Astrocyte (in vitro differentiated cells and primary cell): Measurements from ENCODE around the gene PPP1R14B. TPM values are rescaled to one million over a fixed set of nuclear protein-coding genes. Genes with fewer than 3 reads are reported as not detected.
A peak's percentile ranks its signal among the peaks of the same experiment; 100 is the strongest.

Source experiments
- DNase-seq: peaks from one replicate; pipeline ENCODE4 v3.0.0-alpha.2; 2010; ENCODE audit warnings: low read depth
- FAIRE-seq: peaks from 2 replicates; lab custom pipeline; 2011; peaks lifted over from hg19 to GRCh38; lab: Jason Lieb, UNC
- H2AFZ ChIP-seq: 2 replicates; pipeline ENCODE4 v1.6.0; 2012; ENCODE audit warnings: low read depth, low read length, inconsistent platforms
- H3K27ac ChIP-seq: 2 replicates; pipeline ENCODE4 v1.5.1; 2011; ENCODE audit warnings: low read depth, low read length, inconsistent platforms
- H3K27me3 ChIP-seq: 2 replicates; pipeline ENCODE4 v1.6.0; 2011; ENCODE audit warnings: low read length, inconsistent platforms; ENCODE audit not compliant: insufficient read depth
- H3K36me3 ChIP-seq: 2 replicates; pipeline ENCODE4 v1.5.1; 2011; ENCODE audit warnings: low read length, inconsistent platforms; ENCODE audit not compliant: insufficient read depth
- H3K4me1 ChIP-seq: 2 replicates; pipeline ENCODE4 v1.5.1; 2011; ENCODE audit warnings: low read length, inconsistent platforms; ENCODE audit not compliant: insufficient read depth
- H3K4me2 ChIP-seq: 2 replicates; pipeline ENCODE4 v1.6.0; 2012; ENCODE audit warnings: low read length, inconsistent platforms
- H3K4me3 ChIP-seq: 2 replicates; pipeline ENCODE4 v1.5.1; 2011; ENCODE audit warnings: low read depth, mild to moderate bottlenecking, low read length, inconsistent platforms; ENCODE audit not compliant: insufficient read depth
- H3K79me2 ChIP-seq: 2 replicates; pipeline ENCODE4 v1.6.0; 2012; ENCODE audit warnings: mild to moderate bottlenecking, low read length, inconsistent platforms; ENCODE audit not compliant: insufficient read depth
- H3K9ac ChIP-seq: 2 replicates; pipeline ENCODE4 v1.6.0; 2012; ENCODE audit warnings: mild to moderate bottlenecking, low read length, inconsistent platforms
- H3K9me3 ChIP-seq: 2 replicates; pipeline ENCODE4 v1.5.1; 2012; ENCODE audit warnings: low read depth, mild to moderate bottlenecking, low read length, inconsistent platforms; ENCODE audit not compliant: insufficient read depth
- H4K20me1 ChIP-seq: 2 replicates; pipeline ENCODE4 v1.6.0; 2012; ENCODE audit warnings: low read length, inconsistent platforms; ENCODE audit not compliant: insufficient read depth
- H3K27ac Mint-ChIP-seq: one replicate; pipeline ENCODE4 v1.8.0; 2021; ENCODE audit warnings: mild to moderate bottlenecking, mixed read lengths; ENCODE audit not compliant: unreplicated experiment
- H3K27me3 Mint-ChIP-seq: one replicate; pipeline ENCODE4 v1.8.0; 2021; ENCODE audit warnings: low read depth, mixed read lengths; ENCODE audit not compliant: unreplicated experiment
- H3K36me3 Mint-ChIP-seq: one replicate; pipeline ENCODE4 v1.8.0; 2021; ENCODE audit warnings: low read depth, mixed read lengths; ENCODE audit not compliant: unreplicated experiment
- H3K4me1 Mint-ChIP-seq: one replicate; pipeline ENCODE4 v1.8.0; 2021; ENCODE audit warnings: low read depth, mixed read lengths; ENCODE audit not compliant: unreplicated experiment
- H3K4me3 Mint-ChIP-seq: one replicate; pipeline ENCODE4 v1.8.0; 2021; ENCODE audit warnings: mild to moderate bottlenecking, moderate library complexity, mixed read lengths; ENCODE audit not compliant: unreplicated experiment
- H3K9me3 Mint-ChIP-seq: one replicate; pipeline ENCODE4 v1.8.0; 2021; ENCODE audit warnings: mild to moderate bottlenecking, mixed read lengths; ENCODE audit not compliant: unreplicated experiment
- EZH2 ChIP-seq: IDR thresholded peaks from 2 replicates; pipeline ENCODE4 v1.6.1; 2012; ENCODE audit warnings: mild to moderate bottlenecking, low read length, inconsistent platforms; ENCODE audit not compliant: insufficient read depth
- total RNA-seq: library from RNA; stranded (reverse); gene quantifications from 2 replicates; pipeline ENCODE4 v1.2.1, GENCODE V29; 2021
- TF ChIP-seq, protein P1 (sequence below): IDR thresholded peaks from 2 replicates; pipeline ENCODE4 v1.5.1; 2011; ENCODE audit warnings: low read depth, mild to moderate bottlenecking, inconsistent platforms, low read length, moderate library complexity; ENCODE audit not compliant: insufficient read depth

PPP1R14B gene
- total RNA-seq, 1 donor from 2014 or later, result 370 TPM

DNA sequence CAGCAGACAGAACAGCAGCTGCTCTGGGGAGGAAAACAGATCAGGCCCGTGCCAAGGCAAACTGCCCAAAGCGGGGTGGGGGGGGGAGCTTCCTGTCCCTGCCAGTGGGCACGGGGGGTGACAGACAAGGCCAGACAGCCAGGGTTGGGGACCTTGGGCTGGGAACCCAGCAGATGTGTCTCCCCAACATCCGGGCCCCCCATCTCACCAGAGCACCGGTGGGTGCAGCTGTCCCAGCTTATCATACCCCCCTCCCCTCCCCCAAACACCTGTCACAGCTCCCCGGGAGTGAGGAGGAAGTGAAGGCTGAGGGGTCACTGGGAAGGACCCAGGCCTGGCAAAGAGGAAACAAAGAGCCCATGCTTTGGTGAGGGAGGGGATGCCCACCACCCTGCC, 1.3 kb downstream of the PPP1R14B start:
- Histone ChIP-seq H3K9ac (peak overlapping the region; percentile 95), H3K9me3 (no peaks in the 10 kb centered on the region), H3K4me3 (peak overlapping the region; percentile 96), H3K36me3 (peaks cover 3% of the 10 kb centered on the region), H4K20me1 (peaks cover 28% of the 10 kb centered on the region), H3K27me3 (no peaks in the 10 kb centered on the region), H3K27ac (peak overlapping the region; percentile 91), H3K4me2 (peak overlapping the region; percentile 99), H2AFZ (no peak overlapping the region), H3K4me1 (peaks cover 35% of the 10 kb centered on the region), H3K79me2 (peaks cover 50% of the 10 kb centered on the region)
- Mint-ChIP-seq H3K36me3 (peaks cover 9% of the 10 kb centered on the region), H3K27me3 (no peaks in the 10 kb centered on the region), H3K4me3 (peak overlapping the region; percentile 95), H3K4me1 (peaks cover 21% of the 10 kb centered on the region), H3K27ac (peak overlapping the region; percentile 85), H3K9me3 (no peaks in the 10 kb centered on the region)
- DNase-seq (no peak), FAIRE-seq (no peak)
- no peak for TF ChIP-seq EZH2
- TF ChIP-seq, protein P1, sequence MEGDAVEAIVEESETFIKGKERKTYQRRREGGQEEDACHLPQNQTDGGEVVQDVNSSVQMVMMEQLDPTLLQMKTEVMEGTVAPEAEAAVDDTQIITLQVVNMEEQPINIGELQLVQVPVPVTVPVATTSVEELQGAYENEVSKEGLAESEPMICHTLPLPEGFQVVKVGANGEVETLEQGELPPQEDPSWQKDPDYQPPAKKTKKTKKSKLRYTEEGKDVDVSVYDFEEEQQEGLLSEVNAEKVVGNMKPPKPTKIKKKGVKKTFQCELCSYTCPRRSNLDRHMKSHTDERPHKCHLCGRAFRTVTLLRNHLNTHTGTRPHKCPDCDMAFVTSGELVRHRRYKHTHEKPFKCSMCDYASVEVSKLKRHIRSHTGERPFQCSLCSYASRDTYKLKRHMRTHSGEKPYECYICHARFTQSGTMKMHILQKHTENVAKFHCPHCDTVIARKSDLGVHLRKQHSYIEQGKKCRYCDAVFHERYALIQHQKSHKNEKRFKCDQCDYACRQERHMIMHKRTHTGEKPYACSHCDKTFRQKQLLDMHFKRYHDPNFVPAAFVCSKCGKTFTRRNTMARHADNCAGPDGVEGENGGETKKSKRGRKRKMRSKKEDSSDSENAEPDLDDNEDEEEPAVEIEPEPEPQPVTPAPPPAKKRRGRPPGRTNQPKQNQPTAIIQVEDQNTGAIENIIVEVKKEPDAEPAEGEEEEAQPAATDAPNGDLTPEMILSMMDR, result no peak

DNA sequence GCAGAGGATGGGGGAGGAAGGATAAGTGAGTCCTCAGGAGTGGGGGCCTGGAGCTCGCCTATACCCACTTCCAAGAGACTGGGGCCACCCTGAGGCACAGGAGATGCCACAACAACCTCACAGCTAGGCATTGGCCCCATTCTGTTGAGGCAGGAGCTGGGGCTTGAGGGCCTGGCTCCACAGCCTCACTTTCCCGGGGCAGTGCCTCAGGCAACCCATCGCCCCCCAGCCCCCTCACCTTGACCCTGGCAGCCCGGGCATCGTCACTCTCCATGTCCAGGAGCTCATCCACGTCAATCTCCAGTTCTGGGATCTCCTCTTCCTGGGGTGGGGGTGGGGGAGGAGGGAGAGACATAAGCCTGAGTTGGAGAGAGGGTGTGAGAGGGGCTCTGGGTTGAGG, 1.8 kb downstream of the PPP1R14B start:
- Mint-ChIP-seq H3K4me1 (peaks cover 24% of the 10 kb centered on the region), H3K36me3 (peaks cover 9% of the 10 kb centered on the region), H3K4me3 (peak overlapping the region; percentile 95), H3K27ac (no peak overlapping the region), H3K9me3 (no peaks in the 10 kb centered on the region), H3K27me3 (no peaks in the 10 kb centered on the region)
- Histone ChIP-seq H3K4me2 (peak overlapping the region; percentile 99), H3K9me3 (no peaks in the 10 kb centered on the region), H3K9ac (peak overlapping the region; percentile 95), H3K79me2 (peaks cover 50% of the 10 kb centered on the region), H4K20me1 (peaks cover 28% of the 10 kb centered on the region), H3K4me1 (peaks cover 39% of the 10 kb centered on the region), H3K27ac (peak overlapping the region; percentile 91), H3K27me3 (no peaks in the 10 kb centered on the region), H3K4me3 (peak overlapping the region; percentile 96), H3K36me3 (peaks cover 3% of the 10 kb centered on the region), H2AFZ (no peak overlapping the region)
- TF ChIP-seq EZH2, result no peak
- TF ChIP-seq, protein P1, result no peak
- no peak for FAIRE-seq
- no peak for DNase-seq

DNA sequence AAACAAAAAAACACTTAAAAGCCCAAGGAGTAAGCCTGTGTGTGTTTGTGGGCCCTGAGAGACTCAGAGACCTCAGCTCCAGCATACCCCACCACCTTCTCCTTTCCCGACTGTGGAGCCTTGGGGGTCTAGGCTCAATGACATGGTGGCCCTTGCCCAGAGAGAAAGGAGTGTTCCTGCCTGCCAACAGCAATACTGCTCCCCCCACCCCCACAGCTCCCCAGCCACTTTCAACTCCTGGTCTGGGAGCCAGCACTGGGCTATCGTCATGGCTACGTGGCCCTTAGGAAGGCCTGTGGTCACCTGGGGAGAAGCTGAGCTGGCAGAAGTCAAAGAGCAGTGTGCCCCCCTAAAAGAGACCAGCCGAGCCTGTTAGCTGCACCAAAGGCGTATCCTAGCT, 2.6 kb downstream of the PPP1R14B start:
- no peak overlapping the region for H3K27ac ChIP-seq
- Mint-ChIP-seq H3K9me3 (no peaks in the 10 kb centered on the region), H3K4me3 (peak overlapping the region; percentile 77), H3K36me3 (peaks cover 9% of the 10 kb centered on the region), H3K27ac (no peak overlapping the region), H3K27me3 (no peaks in the 10 kb centered on the region), H3K4me1 (peaks cover 23% of the 10 kb centered on the region)
- H3K4me1 ChIP-seq, result peaks cover 41% of the 10 kb centered on the region
- H3K4me2 ChIP-seq, result peak overlapping the region; percentile 99
- no peak for TF ChIP-seq EZH2
- TF ChIP-seq, protein P1, result no peak
- no peak overlapping the region for H3K4me3 ChIP-seq
- no peak overlapping the region for H2AFZ ChIP-seq
- no peak overlapping the region for H3K9ac ChIP-seq
- FAIRE-seq (no peak), DNase-seq (no peak)
- no peaks in the 10 kb centered on the region for H3K9me3 ChIP-seq
- no peaks in the 10 kb centered on the region for H3K27me3 ChIP-seq
- H3K79me2 ChIP-seq, result peaks cover 50% of the 10 kb centered on the region
- peaks cover 3% of the 10 kb centered on the region for H3K36me3 ChIP-seq
- peaks cover 28% of the 10 kb centered on the region for H4K20me1 ChIP-seq
